KMS-11 (cell line): ENCODE results near the gene IFI35.
A peak's percentile ranks its signal among the peaks of the same experiment; 100 is the strongest.
"Not testable (repeated sequence)": the region's sequence is repeated elsewhere in the genome, so short reads cannot be mapped to it uniquely, and the experiment has no call there.

ENCODE experiments used
- H2AFZ ChIP-seq: fragments of 200-600 bp; sonication (generic); 2 replicates; pipeline ENCODE4 v1.6.1; 2016; ENCODE audit warnings: antibody characterized with exemption, mixed run types, low read depth
- H3K27ac ChIP-seq: fragments of 200-600 bp; sonication (generic); 2 replicates; pipeline ENCODE4 v1.6.1; 2016; ENCODE audit warnings: mild to moderate bottlenecking, mixed run types
- H3K27me3 ChIP-seq: fragments of 200-600 bp; sonication (generic); 2 replicates; pipeline ENCODE4 v1.6.1; 2017; ENCODE audit warnings: mild to moderate bottlenecking, low read depth, mixed run types, moderate library complexity; ENCODE audit not compliant: insufficient read depth
- H3K36me3 ChIP-seq: fragments of 200-600 bp; sonication (generic); 2 replicates; pipeline ENCODE4 v1.6.1; 2017; ENCODE audit warnings: mild to moderate bottlenecking, mixed run types; ENCODE audit not compliant: insufficient read depth
- H3K4me1 ChIP-seq: fragments of 200-600 bp; sonication (generic); 2 replicates; pipeline ENCODE4 v1.6.1; 2016; ENCODE audit warnings: mild to moderate bottlenecking, low read depth, mixed run types; ENCODE audit not compliant: poor library complexity, severe bottlenecking
- H3K4me2 ChIP-seq: fragments of 200-600 bp; sonication (generic); 2 replicates; pipeline ENCODE4 v1.7.0; 2016; ENCODE audit warnings: mild to moderate bottlenecking, mixed run types
- H3K4me3 ChIP-seq: fragments of 200-600 bp; sonication (generic); IDR thresholded peaks from 2 replicates; pipeline ENCODE4 v1.6.1; 2017; ENCODE audit warnings: low read depth, low read length, mixed read lengths; ENCODE audit not compliant: insufficient read depth
- H3K79me2 ChIP-seq: fragments of 200-600 bp; sonication (generic); 2 replicates; pipeline ENCODE4 v1.6.1; 2016; ENCODE audit warnings: low read depth, mixed run types; ENCODE audit not compliant: insufficient read depth
- H3K9ac ChIP-seq: fragments of 200-600 bp; sonication (generic); 2 replicates; pipeline ENCODE4 v1.6.1; 2016; ENCODE audit warnings: mild to moderate bottlenecking, mixed run types
- H4K20me1 ChIP-seq: fragments of 200-600 bp; sonication (generic); 2 replicates; pipeline ENCODE4 v1.6.1; 2016; ENCODE audit warnings: mild to moderate bottlenecking, mixed run types; ENCODE audit not compliant: insufficient read depth
- TF ChIP-seq, protein P1 (sequence below): fragments of 200-600 bp; sonication (generic); conservative IDR thresholded peaks from 2 replicates; pipeline ENCODE4 v1.6.1; 2017; ENCODE audit warnings: low read depth, mild to moderate bottlenecking, antibody characterized with exemption, low read length, moderate library complexity, mixed read lengths

Gene IFI35

DNA sequence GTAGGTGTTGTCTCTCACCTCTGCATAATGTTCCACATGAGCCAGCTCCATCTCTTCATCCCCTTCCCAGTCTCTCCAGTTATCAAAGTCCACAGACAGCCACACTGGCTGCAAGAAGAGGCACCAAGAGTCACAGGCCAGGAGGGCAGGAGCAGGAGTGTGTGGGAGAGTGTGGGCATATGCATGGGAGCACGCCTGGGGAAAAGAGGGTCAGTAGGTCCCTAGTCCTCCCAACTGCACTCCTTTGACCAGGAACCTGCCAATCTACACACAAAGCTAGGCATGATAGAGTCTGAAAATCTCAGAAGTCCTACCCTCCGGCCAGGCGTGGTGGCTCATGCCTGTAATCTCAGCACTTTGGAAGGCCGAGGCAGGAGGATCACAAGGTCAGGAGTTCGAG, 35.0 kb upstream of the IFI35 start:
- no peak overlapping the region for H3K4me2 ChIP-seq
- H3K27me3 ChIP-seq, result no peaks in the 10 kb centered on the region
- TF ChIP-seq, protein P1, sequence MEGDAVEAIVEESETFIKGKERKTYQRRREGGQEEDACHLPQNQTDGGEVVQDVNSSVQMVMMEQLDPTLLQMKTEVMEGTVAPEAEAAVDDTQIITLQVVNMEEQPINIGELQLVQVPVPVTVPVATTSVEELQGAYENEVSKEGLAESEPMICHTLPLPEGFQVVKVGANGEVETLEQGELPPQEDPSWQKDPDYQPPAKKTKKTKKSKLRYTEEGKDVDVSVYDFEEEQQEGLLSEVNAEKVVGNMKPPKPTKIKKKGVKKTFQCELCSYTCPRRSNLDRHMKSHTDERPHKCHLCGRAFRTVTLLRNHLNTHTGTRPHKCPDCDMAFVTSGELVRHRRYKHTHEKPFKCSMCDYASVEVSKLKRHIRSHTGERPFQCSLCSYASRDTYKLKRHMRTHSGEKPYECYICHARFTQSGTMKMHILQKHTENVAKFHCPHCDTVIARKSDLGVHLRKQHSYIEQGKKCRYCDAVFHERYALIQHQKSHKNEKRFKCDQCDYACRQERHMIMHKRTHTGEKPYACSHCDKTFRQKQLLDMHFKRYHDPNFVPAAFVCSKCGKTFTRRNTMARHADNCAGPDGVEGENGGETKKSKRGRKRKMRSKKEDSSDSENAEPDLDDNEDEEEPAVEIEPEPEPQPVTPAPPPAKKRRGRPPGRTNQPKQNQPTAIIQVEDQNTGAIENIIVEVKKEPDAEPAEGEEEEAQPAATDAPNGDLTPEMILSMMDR, result no peak
- no peaks in the 10 kb centered on the region for H4K20me1 ChIP-seq
- H3K4me1 ChIP-seq, result peaks cover 33% of the 10 kb centered on the region
- no peaks in the 10 kb centered on the region for H3K36me3 ChIP-seq
- H3K79me2 ChIP-seq, result no peaks in the 10 kb centered on the region
- no peak overlapping the region for H3K4me3 ChIP-seq
- H3K27ac ChIP-seq, result no peak overlapping the region
- H2AFZ ChIP-seq, result no peak overlapping the region
- H3K9ac ChIP-seq, result no peak overlapping the region

- peaks cover 25% of the 10 kb centered on the region for H3K4me1 ChIP-seq
- H3K36me3 ChIP-seq, H4K20me1 ChIP-seq, H3K4me3 ChIP-seq, H3K27ac ChIP-seq, H3K79me2 ChIP-seq, H2AFZ ChIP-seq, H3K27me3 ChIP-seq, H3K4me2 ChIP-seq, H3K9ac ChIP-seq: not testable (repeated sequence)
Observed at GRCh38 chr17:42973323-42973722, 33.3 kb upstream of the IFI35 start.

DNA sequence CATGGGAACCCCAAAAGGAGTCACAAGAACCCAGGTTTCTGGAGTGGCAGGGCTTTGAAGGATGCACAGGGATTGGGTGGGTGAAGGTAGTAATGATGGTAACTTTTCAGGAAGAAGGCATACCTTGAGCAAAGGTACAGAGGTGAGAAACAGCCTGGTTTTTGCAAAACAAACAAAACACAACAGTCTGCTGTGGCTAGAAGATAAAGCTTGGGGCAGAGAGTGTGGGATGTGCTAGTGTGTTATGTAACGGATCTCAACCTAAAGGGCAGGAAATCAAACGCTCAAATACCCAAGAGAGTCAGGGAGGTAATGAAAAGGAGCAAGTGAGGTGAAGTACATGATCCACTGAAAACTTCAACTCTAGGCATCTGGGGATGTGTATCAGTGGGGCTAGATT, 31.3 kb upstream of the IFI35 start:
- TF ChIP-seq, protein P1, result no peak
- no peaks in the 10 kb centered on the region for H3K36me3 ChIP-seq
- H3K4me1 ChIP-seq, result peaks cover 16% of the 10 kb centered on the region
- H3K9ac ChIP-seq, result no peak overlapping the region
- no peaks in the 10 kb centered on the region for H4K20me1 ChIP-seq
- no peak overlapping the region for H3K4me2 ChIP-seq
- H3K79me2 ChIP-seq, result no peaks in the 10 kb centered on the region
- H3K27ac ChIP-seq, result no peak overlapping the region
- H3K4me3 ChIP-seq, result no peak overlapping the region
- no peak overlapping the region for H2AFZ ChIP-seq
- no peaks in the 10 kb centered on the region for H3K27me3 ChIP-seq

DNA sequence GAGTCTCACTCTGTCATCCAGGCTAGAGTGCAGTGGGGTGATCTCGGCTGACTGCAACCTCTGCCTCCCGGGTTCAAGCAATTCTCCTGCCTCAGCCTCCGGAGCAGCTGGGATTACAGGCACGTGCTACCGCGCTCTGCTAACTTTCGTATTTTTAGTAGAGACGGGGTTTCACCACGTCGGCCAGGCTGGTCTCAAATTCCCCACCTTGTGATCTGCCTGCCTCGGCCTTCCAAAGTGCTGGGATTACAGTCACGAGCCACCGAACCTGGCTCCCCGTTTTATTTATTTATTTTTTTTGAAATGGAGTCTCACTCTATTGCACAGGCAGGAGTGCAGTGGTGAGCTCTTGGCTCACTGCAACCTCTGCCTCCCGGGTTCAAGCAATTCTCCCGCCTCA, 30.9 kb upstream of the IFI35 start:
- H4K20me1 ChIP-seq, H3K27me3 ChIP-seq, H3K4me3 ChIP-seq, H2AFZ ChIP-seq, H3K27ac ChIP-seq, H3K36me3 ChIP-seq, H3K79me2 ChIP-seq, H3K9ac ChIP-seq, H3K4me2 ChIP-seq: not testable (repeated sequence)
- H3K4me1 ChIP-seq, result peaks cover 14% of the 10 kb centered on the region

GRCh38 chr17:42979511-42980273, 26.9 kb upstream of the IFI35 start, which contains the start of gene PTGES3L:
TSS of gene PTGES3L (minus strand) at chr17:42980080. CDS start at chr17:42980053, 27 bp downstream.
- Histone ChIP-seq H3K4me1 (peaks cover 29% of the 10 kb centered on the region), H3K79me2 (peaks cover 24% of the 10 kb centered on the region; the same call in 1 of the 2 replicates), H3K4me2 (peak within 1 kb of the TSS; percentile 89), H3K27ac (peak within 1 kb of the TSS; percentile 78), H3K4me3 (no peak within 1 kb of the TSS), H3K36me3 (no peaks in the 10 kb centered on the region), H2AFZ (peak within 1 kb of the TSS; percentile 87), H3K27me3 (no peaks in the 10 kb centered on the region), H3K9ac (peak within 1 kb of the TSS; percentile 66), H4K20me1 (no peaks in the 10 kb centered on the region)
- TF ChIP-seq, protein P1, result no peak
